ENCODE data around the gene LMOD3. TPM values are rescaled to one million over a fixed set of nuclear protein-coding genes. Genes with fewer than 3 reads are reported as not detected.

Gene LMOD3
- total RNA-seq, 2 donors from 2014 or later: not detected

DNA sequence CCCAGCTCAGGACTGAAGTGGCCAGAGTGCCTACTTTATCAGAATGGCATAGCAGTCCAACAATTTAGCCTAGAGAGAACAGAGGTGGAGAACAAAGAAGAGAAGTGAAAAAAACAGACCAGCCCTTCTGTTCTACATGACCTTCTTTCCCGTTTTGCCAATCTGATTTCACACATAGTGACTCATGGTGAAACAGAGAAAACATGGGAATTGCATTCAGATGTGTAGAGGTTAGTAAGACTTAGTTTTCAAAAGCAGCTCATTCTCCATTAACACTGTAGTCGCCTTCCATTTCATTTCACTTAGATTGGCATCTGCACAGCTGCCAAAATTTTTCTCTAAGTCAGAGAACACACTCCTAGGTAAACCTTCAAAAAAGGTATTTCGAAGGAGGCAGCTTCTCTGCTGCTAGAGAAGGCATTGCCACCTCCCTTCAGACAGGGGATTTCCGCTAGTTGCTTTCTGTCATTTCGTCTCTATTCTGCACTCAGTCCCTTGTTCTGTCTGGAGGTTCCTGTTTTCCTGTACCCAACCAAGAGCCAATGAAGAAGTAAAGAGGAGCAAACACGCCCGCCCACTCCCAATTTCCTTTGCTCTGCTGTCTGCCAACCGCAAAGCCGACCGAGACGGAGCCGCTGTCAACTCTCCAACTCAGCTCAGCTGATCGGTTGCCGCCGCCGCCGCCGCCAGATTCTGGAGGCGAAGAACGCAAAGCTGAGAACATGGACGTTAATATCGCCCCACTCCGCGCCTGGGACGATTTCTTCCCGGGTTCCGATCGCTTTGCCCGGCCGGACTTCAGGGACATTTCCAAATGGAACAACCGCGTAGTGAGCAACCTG, 37.8 kb downstream of the LMOD3 start, which contains the start of gene ARL6IP5:
TSS of gene ARL6IP5 (plus strand) at position 612 of the 842 bp plus-strand sequence. CDS start at position 723, 111 bp downstream.
- DNase-seq (peak; percentile 92 to 94), ATAC-seq (replicated peaks in 1 of 2) (peak; percentile 59 to 62)
- H3K27ac Mint-ChIP-seq: peak within 1 kb of the TSS; percentile 96
- H3K4me1 Mint-ChIP-seq (ENCODE audit: low read depth): peaks cover 62% of the 10 kb centered on the region
- no peaks in the 10 kb centered on the region for H3K9me3 Mint-ChIP-seq
- no peaks in the 10 kb centered on the region for H3K27me3 Mint-ChIP-seq (ENCODE audit: low read depth)
- H3K36me3 Mint-ChIP-seq (ENCODE audit: insufficient read depth in 2 of 2): peaks cover 12 to 13% of the 10 kb centered on the region in 2 donors
- H3K4me3 Mint-ChIP-seq: peak within 1 kb of the TSS; percentile 95 to 96

DNA sequence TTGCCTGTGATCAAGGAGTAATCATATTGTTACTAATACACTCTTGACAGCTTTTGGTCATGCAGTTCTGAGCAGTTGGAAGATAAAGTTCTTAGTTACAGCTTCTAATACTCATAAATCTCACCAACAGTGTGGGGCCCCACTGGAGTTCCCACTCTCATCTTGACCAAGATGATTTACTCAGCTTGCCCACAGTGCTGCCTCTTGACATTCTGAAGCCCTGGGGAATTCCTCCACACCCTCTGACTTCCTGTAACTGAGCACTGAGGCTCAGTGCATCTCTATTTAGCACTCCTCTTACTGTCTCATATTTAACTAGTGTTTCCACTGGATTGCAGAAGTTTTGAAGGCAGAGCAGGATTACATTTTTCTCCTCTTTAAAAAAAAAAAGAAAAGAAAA, 39.6 kb downstream of the LMOD3 start:
- DNase-seq: peak; percentile 78 to 88
- H3K4me1 Mint-ChIP-seq (ENCODE audit: low read depth): peaks cover 58% of the 10 kb centered on the region
- H3K4me3 Mint-ChIP-seq: peak overlapping the region; percentile 95 to 96
- peaks cover 16% of the 10 kb centered on the region in 2 donors for H3K36me3 Mint-ChIP-seq (ENCODE audit: insufficient read depth in 2 of 2)
- peak overlapping the region; percentile 96 for H3K27ac Mint-ChIP-seq
- no peaks in the 10 kb centered on the region for H3K27me3 Mint-ChIP-seq (ENCODE audit: low read depth)
- ATAC-seq (replicated peaks in 1 of 2): peak; percentile 70 to 74
- H3K9me3 Mint-ChIP-seq: no peaks in the 10 kb centered on the region

DNA sequence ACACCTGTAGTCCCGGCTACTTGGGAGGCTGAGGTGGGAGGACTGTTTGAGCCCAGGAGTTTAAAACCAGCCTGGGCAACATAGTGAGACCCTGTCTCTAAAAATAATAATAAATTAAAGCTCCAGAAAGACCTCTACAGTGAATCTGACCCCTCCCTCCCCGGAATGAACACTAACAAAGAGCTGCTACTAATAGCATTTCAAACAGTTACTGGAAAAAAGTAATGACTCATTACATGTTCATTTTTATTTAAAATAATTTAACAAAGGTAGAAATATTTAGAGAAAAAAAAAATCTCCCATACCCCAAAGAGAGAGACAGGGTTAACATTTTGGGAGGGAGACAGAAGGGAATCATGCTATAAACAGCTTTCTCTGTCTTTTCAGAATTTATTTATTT, 40.0 kb downstream of the LMOD3 start:
- DNase-seq: no peak
- Mint-ChIP-seq H3K4me1 (ENCODE audit: low read depth) (peaks cover 63% of the 10 kb centered on the region), H3K27ac (peak overlapping the region; percentile 96), H3K4me3 (peak overlapping the region; percentile 95 to 96), H3K27me3 (ENCODE audit: low read depth) (no peaks in the 10 kb centered on the region), H3K9me3 (no peaks in the 10 kb centered on the region), H3K36me3 (ENCODE audit: insufficient read depth in 2 of 2) (peaks cover 16 to 17% of the 10 kb centered on the region in 2 donors)
- no peak for ATAC-seq (replicated peaks in 1 of 2)

DNA sequence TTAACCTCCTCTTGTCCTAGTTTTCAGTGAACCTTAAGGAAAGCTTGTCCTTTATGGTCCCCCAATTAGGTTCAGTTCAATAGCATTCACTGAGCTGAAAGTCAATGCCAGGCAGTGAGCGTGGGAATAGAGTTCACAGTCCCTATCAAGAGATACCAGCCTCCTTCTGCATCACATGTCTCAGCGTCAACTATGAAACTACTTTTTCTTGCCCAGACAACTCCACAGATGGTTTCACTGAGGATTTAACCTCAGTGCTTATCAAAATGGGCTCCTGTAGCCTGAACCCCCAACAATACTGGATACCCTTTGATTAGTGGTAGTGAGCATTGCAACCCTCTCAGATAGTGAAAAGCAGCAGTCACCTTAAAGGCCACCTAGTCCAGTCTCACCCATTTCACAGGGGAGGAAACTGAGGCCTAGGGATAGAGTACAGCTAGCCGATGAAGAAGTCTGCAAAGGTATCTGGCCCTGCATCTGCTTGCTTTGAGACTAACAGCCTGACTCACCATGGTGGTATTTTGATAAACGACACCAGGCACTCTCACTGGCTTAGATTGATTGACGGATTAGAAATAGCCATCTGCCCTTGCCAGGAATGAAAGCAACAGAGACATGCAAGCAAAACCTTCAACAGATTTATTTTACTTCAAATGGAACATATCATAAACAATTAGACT, 40.7 kb downstream of the LMOD3 start:
- Mint-ChIP-seq H3K4me3 (peak overlapping the region; percentile 95 to 96), H3K27ac (peak overlapping the region; percentile 96), H3K27me3 (ENCODE audit: low read depth) (no peaks in the 10 kb centered on the region), H3K4me1 (ENCODE audit: low read depth) (peaks cover 66% of the 10 kb centered on the region), H3K36me3 (ENCODE audit: insufficient read depth in 2 of 2) (peaks cover 14 to 16% of the 10 kb centered on the region in 2 donors), H3K9me3 (no peaks in the 10 kb centered on the region)
- DNase-seq: peak; percentile 29 to 39
- peak in 1 of 2 donors; percentile 10 for ATAC-seq (replicated peaks in 1 of 2)

DNA sequence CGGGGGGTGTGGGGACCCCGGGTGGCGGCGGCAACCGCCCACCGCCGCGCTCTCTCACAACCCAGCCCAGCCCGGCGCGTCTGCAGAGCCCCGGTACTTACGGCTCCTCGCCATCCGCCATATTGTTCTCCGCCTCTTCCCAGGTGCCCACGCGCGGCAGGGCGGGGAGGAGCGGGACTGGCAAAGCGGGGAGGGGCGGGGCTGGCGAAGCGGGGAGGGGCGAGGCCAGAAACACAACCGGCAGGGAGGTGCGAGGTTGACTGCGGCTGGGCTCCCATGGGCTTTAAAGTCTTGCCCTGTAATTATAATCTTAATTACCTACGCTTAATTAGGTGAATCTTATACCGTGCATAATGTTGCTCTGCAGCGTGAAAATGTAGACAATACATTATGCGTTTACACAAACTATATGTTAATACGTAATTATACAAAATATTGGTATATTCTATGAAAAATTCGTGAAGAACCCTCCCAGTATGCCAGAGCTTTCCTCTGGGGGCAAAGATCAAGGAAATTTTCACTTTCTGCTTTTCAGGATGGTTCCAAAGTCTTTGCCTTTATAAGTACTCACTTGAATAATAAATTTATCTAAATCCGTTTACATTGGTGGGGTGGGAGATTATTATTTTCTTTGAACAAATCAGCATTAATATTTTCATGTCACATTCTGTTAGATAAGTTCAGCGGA, 42.0 kb downstream of the LMOD3 start, which contains the start of gene UBA3:
TSS of gene UBA3 (minus strand) at position 133 of the 688 bp plus-strand sequence. CDS start at position 121, 12 bp downstream.
- no peaks in the 10 kb centered on the region for H3K9me3 Mint-ChIP-seq
- H3K27ac Mint-ChIP-seq: peak within 1 kb of the TSS; percentile 96
- peak within 1 kb of the TSS; percentile 95 to 96 for H3K4me3 Mint-ChIP-seq
- H3K36me3 Mint-ChIP-seq (ENCODE audit: insufficient read depth in 2 of 2): peaks cover 7 to 13% of the 10 kb centered on the region in 2 donors
- ATAC-seq (replicated peaks in 1 of 2): peak; percentile 57 to 62
- no peaks in the 10 kb centered on the region for H3K27me3 Mint-ChIP-seq (ENCODE audit: low read depth)
- peaks cover 66% of the 10 kb centered on the region for H3K4me1 Mint-ChIP-seq (ENCODE audit: low read depth)
- peak; percentile 92 to 93 for DNase-seq

DNA sequence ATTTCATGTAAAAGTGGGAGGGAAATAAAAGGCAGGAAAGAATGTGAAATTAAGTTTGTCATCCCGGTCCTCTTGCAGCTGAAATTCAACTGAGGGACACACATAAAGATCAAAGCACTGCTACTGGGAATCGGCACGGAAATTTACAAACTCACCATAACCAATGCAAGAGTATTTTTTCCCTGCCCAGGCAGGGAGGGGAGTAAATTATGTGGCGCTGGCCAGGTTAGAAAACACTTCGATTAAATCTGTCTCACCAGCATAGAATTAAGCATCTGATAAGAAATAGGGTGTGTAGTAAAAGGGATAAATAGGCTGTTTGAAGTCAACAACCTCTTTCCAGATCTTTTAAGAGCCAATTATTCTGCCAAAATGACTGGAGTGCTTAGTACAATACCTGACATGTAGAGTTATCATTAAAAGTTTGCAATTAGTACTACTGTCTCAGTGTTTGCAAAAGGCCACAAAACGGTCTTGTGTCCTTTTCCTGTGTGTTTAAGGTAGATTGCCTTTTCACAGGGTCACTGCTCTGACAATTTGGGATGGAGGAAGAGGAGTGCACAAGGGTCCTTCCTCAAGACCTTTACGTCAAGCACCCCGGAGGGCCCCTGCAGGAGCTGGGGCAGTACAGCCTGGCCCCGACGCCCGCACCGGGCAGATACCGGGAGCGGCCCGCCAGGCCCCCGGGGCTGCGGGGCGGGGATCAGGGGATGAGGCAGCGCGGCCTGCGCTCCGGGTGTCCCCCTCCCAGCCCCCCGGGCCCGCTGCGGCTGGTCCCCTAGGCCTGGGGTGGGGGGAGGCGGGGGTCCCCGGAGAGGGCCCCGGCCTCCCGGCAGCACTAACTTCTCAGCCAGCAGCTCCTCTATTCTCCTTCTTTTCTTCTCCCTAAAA, 42.9 kb downstream of the LMOD3 start:
- H3K9me3 Mint-ChIP-seq: no peaks in the 10 kb centered on the region
- H3K4me1 Mint-ChIP-seq (ENCODE audit: low read depth): peaks cover 64% of the 10 kb centered on the region
- ATAC-seq (replicated peaks in 1 of 2): peak in 1 of 2 donors; percentile 12
- no peaks in the 10 kb centered on the region for H3K27me3 Mint-ChIP-seq (ENCODE audit: low read depth)
- H3K4me3 Mint-ChIP-seq: peak overlapping the region; percentile 88 to 93
- DNase-seq: peak in 1 of 2 donors; percentile 44
- H3K27ac Mint-ChIP-seq: peak overlapping the region; percentile 87
- peaks cover 7 to 10% of the 10 kb centered on the region in 2 donors for H3K36me3 Mint-ChIP-seq (ENCODE audit: insufficient read depth in 2 of 2)

DNA sequence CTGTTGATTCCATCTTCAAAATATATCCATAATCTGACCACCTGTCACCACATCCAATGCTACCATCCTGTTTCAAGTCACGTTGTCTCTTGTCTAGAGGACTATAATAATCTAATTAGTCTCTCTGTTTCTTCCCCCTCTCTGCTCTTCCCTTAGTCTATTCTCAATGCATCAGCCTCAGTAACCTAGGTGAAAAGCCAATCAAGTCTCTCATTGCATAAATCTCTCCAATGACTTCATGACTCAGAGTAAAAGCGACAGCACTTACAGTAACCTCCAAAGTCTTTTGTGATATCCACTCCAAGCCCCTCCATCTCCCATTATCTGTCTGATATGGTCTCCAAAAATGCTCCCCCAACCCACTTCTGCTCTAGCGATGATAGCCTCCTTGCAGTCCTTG, 49.5 kb downstream of the LMOD3 start:
- H3K9me3 Mint-ChIP-seq: no peaks in the 10 kb centered on the region
- H3K4me1 Mint-ChIP-seq (ENCODE audit: low read depth): peaks cover 24% of the 10 kb centered on the region
- DNase-seq: no peak
- no peaks in the 10 kb centered on the region for H3K27me3 Mint-ChIP-seq (ENCODE audit: low read depth)
- H3K36me3 Mint-ChIP-seq (ENCODE audit: insufficient read depth in 2 of 2): peaks cover 13 to 29% of the 10 kb centered on the region in 2 donors
- H3K4me3 Mint-ChIP-seq: no peak overlapping the region
- peak in 1 of 2 donors; percentile 44 for ATAC-seq (replicated peaks in 1 of 2)
- H3K27ac Mint-ChIP-seq: peak overlapping the region; percentile 21

DNA sequence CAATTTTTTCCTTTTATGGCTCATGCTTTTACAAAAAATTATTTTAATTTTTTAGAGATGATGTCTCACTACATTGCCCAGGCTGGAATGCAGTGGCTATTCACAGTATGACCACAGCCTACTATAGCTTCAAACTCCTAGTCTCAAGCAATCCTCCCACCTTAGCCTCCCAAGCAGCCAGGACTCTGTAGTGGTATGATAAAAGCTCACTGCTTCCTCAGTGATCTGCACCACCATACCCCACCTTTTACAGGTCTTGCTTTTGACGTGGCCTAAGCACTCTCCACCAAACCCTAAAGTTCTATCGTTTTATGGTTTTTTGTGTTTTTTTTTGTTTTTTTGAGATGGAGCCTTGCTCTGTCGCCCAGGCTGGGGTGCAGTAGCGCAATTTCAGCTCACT, 56.3 kb downstream of the LMOD3 start:
- peak overlapping the region in 1 of 2 donors; percentile 74 for H3K4me3 Mint-ChIP-seq
- peak overlapping the region; percentile 97 for H3K27ac Mint-ChIP-seq
- no peaks in the 10 kb centered on the region for H3K27me3 Mint-ChIP-seq (ENCODE audit: low read depth)
- peaks cover 6 to 17% of the 10 kb centered on the region in 2 donors for H3K36me3 Mint-ChIP-seq (ENCODE audit: insufficient read depth in 2 of 2)
- peaks cover 36% of the 10 kb centered on the region for H3K4me1 Mint-ChIP-seq (ENCODE audit: low read depth)
- DNase-seq: no peak
- no peaks in the 10 kb centered on the region for H3K9me3 Mint-ChIP-seq
- peak in 1 of 2 donors; percentile 44 for ATAC-seq (replicated peaks in 1 of 2)

DNA sequence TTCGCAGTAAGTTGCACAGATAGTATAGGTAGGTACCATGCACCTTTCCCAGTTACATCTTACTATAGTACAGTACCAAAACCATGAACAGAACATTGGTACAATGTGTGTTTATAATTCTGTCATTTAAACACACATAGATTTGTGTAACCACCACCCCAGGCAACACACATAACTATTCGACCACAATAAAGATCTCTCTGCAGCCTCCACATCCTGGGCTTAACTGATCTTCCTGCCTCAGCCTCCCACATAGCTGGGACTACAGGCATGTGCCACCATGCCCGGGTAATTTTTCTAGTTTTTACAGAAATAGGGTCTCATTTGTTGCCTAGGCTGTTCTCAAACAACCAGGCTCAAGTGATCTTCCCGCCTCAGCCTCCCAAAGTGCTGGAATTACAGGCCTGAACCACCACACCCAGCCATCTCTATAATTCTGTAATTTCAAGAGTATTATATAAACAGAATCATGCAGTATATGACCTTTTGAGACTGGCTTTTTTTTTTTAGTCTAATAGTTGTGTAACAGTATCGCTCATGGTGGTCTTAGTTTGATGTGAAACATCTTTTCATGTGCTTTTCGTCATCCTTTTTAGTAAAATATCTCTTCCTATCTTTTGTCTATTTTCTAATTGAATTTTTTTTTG, 57.0 kb downstream of the LMOD3 start:
- peak; percentile 25 to 33 for DNase-seq
- Mint-ChIP-seq H3K4me1 (ENCODE audit: low read depth) (peaks cover 40% of the 10 kb centered on the region), H3K27ac (peak overlapping the region; percentile 97), H3K4me3 (peak overlapping the region; percentile 5 to 74), H3K27me3 (ENCODE audit: low read depth) (no peaks in the 10 kb centered on the region), H3K36me3 (ENCODE audit: insufficient read depth in 2 of 2) (peaks cover 11 to 18% of the 10 kb centered on the region in 2 donors), H3K9me3 (no peaks in the 10 kb centered on the region)
- ATAC-seq (replicated peaks in 1 of 2): peak; percentile 86 to 93

DNA sequence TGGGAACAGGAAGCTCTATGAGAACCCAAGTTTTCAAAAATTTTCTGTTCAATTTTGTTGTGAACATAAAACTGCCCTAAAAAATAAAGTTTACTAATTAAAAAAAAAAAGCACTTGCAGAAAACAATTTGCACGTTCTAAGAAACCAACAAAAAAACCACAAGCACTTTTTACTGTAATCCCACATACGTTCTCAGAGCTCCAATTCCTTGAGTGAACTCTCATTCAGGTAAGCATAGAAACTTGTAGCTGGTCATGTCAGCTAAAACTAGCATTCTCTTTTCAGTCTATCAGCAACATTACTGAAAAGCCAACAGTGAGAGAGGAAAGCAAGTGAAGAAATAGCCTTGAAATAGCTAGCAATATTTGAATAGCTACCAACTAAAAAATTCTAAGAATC, 58.8 kb downstream of the LMOD3 start:
- no peak for ATAC-seq (replicated peaks in 1 of 2)
- no peak for DNase-seq
- Mint-ChIP-seq H3K27ac (peak overlapping the region; percentile 85), H3K9me3 (no peaks in the 10 kb centered on the region), H3K4me3 (peak overlapping the region; percentile 7 to 80), H3K27me3 (ENCODE audit: low read depth) (no peaks in the 10 kb centered on the region), H3K36me3 (ENCODE audit: insufficient read depth in 2 of 2) (peaks cover 17 to 30% of the 10 kb centered on the region in 2 donors), H3K4me1 (ENCODE audit: low read depth) (peaks cover 58% of the 10 kb centered on the region)

DNA sequence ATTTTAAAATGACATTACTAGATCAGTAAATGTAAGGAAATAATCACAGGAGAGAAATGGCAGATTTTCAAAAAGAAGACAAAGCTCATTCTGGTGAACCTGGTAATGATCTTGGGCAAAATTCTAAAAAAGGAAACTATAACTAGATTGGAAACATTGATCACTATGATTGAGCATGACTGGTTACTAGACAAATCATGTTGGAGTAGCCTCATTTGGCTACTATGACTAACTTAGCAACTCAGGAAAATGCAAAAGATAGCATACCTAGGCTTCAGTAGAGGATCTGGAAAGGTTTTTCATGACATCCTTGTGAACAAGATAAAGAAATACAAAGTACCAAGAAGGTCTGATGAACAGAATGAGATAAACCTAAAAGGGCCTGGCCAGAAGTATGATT, 62.7 kb downstream of the LMOD3 start:
- H3K36me3 Mint-ChIP-seq (ENCODE audit: insufficient read depth in 2 of 2): peaks cover 17 to 40% of the 10 kb centered on the region in 2 donors

More for the DNA sequence above, 62.7 kb downstream of the LMOD3 start:
- Mint-ChIP-seq H3K4me3 (peak overlapping the region; percentile 10 to 61), H3K27me3 (ENCODE audit: low read depth) (no peaks in the 10 kb centered on the region), H3K27ac (peak overlapping the region; percentile 89), H3K4me1 (ENCODE audit: low read depth) (peaks cover 41% of the 10 kb centered on the region), H3K9me3 (no peaks in the 10 kb centered on the region)
- DNase-seq: no peak
- peak; percentile 81 to 84 for ATAC-seq (replicated peaks in 1 of 2)

All from activated T-cell treated with anti-CD3 and anti-CD28 coated beads, Interleukin-2, amount 50 U/mL, for 72 hours (primary cell).